Heart right ventricle (tissue), 16 donors: Measurements from ENCODE around the gene USP32. TPM values are rescaled to one million over a fixed set of nuclear protein-coding genes. Genes with fewer than 3 reads are reported as not detected.

Source experiments
- ATAC-seq, 8 donors: fragments of 200-7000 bp; cut with Tn5 transposase; one replicate each; pipeline ENCODE4 v1.9.1; 2020; ENCODE audit warnings: mild to moderate bottlenecking in 8 of 8, moderate library complexity in 8 of 8, moderate number of reproducible peaks in 1 of 8
- DNase-seq, 2 donors: peaks; one replicate each; pipeline ENCODE4 v3.0.0-alpha.2; 2020
- H3K27ac ChIP-seq, 10 donors: fragments of 200-600 bp; sonication (generic) in 2 of 10; one replicate each; pipeline versions ENCODE4 v1.5.0 to v1.8.0; 2020 to 2022; ENCODE audit warnings: mild to moderate bottlenecking in 3 of 10
- H3K27me3 ChIP-seq, 7 donors: fragments of 200-600 bp; one replicate each; pipeline ENCODE4 v1.8.0; 2021 to 2022; ENCODE audit warnings: mild to moderate bottlenecking in 2 of 7
- H3K36me3 ChIP-seq, 9 donors: fragments of 200-600 bp; sonication (generic) in 1 of 9; one replicate each; pipeline versions ENCODE4 v1.5.0 to v1.8.0; 2020 to 2022; ENCODE audit warnings: mild to moderate bottlenecking in 2 of 9
- H3K4me1 ChIP-seq, 9 donors: fragments of 200-600 bp; sonication (generic) in 1 of 9; one replicate each; pipeline versions ENCODE4 v1.5.0 to v1.8.0; 2020 to 2022; ENCODE audit warnings: mild to moderate bottlenecking in 4 of 9
- H3K4me3 ChIP-seq, 10 donors: fragments of 200-600 bp; sonication (generic) in 2 of 10; one replicate each; pipeline versions ENCODE4 v1.5.0 to v1.8.0; 2020 to 2022; ENCODE audit warnings: mild to moderate bottlenecking in 7 of 10, moderate library complexity in 2 of 10
- H3K9me3 ChIP-seq, 11 donors: fragments of 200-600 bp in 10 of 11; sonication (generic) in 2 of 11; one replicate each; pipeline versions ENCODE4 v1.5.0 to v1.8.0; 2013 to 2022; ENCODE audit warnings: mild to moderate bottlenecking in 2 of 11, control low read depth in 1 of 11, moderate library complexity in 1 of 11
- WGBS, 2 donors: extraction: QIAGEN DNeasy Blood & Tissue Kit; methylation state at CpG; one replicate each; pipeline ENCODE4 v1.1.7; 2013; ENCODE audit warnings: inconsistent platforms in 1 of 2; 5-methylcytosine and 5-hydroxymethylcytosine counted together
- intact Hi-C, 10 donors: fragments of 100-400 bp; cut with DNase I; formaldehyde crosslinking; loops; one replicate each; pipeline versions ENCODE4 v1.11.1 to v1.14.2; 2022
- polyA plus RNA-seq, 2 donors: library from polyadenylated mRNA; stranded (reverse); fragments of 200-250 nt; gene quantifications; one replicate each; pipeline ENCODE4 v1.2.3, GENCODE V29; 2013
- total RNA-seq, 10 donors: library from RNA; stranded (reverse); fragmentation: NEBNext Ultra II Directional in 3 of 10; extraction: Animal tissue kit (Norgen Biotek cat#: 25700) in 3 of 10; gene quantifications; one replicate each; pipeline versions ENCODE4 v1.2.1 to v1.2.4, GENCODE V29; 2021 to 2023
- TF ChIP-seq, protein P1 (sequence below), 9 donors: fragments of 200-600 bp; sonication (generic) in 2 of 9; IDR thresholded peaks; one replicate each; pipeline versions ENCODE4 v1.5.0 to v1.8.0; 2021 to 2022; ENCODE audit warnings: antibody characterized with exemption in 9 of 9, mild to moderate bottlenecking in 5 of 9, moderate library complexity in 1 of 9
- donor health status: Arrhythmogenic right ventricular cardiomyopathy.
- donor health status: ischemic (EF 13 %, LVEDD 7.1; RV severe dilation, severe dysfunction).
- donor health status: healthy with polysubstance abuse.
- donor health status: DM: no; HTN: yes; CAD: no.
- donor health status: DM: no; HTN: no; CAD: no.
- donor health status: ischemic (EF 25% LVEDD 6.9; RV normal size, moderate dysfunction).
- donor health status: ischemic (EF 25% LVEDD 5.7; RV mildly dilated, moderate dysfunction).
- donor health status: healthy.
- donor health status: DM: yes; HTN: yes; CAD: no.
- donor health status: Ischemic cardiomyopathy.
- donor health status: ischemic (EF 35%, LVEDD 5.7; RV mildly dilated, moderate dysfunction).
- donor health status: nonischemic (EF 11% LVEDD 7.7; RV severe dilation, severe dysfunction).
- donor health status: DM: yes; HTN: yes; CAD: no.
- donor health status: PGD.
- donor health status: ischemic (EF 29% LVEDD 5.4; RV normal size, mild dysfunction).
- donor health status: nonischemic (EF 23%, LVEDD 6.1; RV moderate dilation, normal function).

The USP32 gene
- total and polyA plus RNA-seq, 12 donors = 13.3 to 38.6 (median 29.3) TPM

GRCh38 chr17:60164164-60164563 is 227.8 kb downstream of the USP32 start:
- H3K27me3 ChIP-seq = peaks cover 0 to 27% (median 2%) of the 10 kb centered on the region in 7 donors
- H3K4me1 ChIP-seq = peaks cover 0 to 68% (median 60%) of the 10 kb centered on the region in 9 donors
- H3K4me3 ChIP-seq = no peak overlapping the region
- WGBS, 2 donors = 75 to 78% methylated on average over 6 of the region's 6 CpGs
- intact Hi-C loops = no loop called here
- TF ChIP-seq, protein P1, sequence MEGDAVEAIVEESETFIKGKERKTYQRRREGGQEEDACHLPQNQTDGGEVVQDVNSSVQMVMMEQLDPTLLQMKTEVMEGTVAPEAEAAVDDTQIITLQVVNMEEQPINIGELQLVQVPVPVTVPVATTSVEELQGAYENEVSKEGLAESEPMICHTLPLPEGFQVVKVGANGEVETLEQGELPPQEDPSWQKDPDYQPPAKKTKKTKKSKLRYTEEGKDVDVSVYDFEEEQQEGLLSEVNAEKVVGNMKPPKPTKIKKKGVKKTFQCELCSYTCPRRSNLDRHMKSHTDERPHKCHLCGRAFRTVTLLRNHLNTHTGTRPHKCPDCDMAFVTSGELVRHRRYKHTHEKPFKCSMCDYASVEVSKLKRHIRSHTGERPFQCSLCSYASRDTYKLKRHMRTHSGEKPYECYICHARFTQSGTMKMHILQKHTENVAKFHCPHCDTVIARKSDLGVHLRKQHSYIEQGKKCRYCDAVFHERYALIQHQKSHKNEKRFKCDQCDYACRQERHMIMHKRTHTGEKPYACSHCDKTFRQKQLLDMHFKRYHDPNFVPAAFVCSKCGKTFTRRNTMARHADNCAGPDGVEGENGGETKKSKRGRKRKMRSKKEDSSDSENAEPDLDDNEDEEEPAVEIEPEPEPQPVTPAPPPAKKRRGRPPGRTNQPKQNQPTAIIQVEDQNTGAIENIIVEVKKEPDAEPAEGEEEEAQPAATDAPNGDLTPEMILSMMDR (IDR thresholded peaks at IDR 0.05) = no peak
- no peak for ATAC-seq
- no peaks in the 10 kb centered on the region for H3K36me3 ChIP-seq
- no peak for DNase-seq
- no peaks in the 10 kb centered on the region for H3K9me3 ChIP-seq
- peak overlapping the region in 6 of 10 donors; percentile 35 to 75 (median 46) for H3K27ac ChIP-seq

DNA sequence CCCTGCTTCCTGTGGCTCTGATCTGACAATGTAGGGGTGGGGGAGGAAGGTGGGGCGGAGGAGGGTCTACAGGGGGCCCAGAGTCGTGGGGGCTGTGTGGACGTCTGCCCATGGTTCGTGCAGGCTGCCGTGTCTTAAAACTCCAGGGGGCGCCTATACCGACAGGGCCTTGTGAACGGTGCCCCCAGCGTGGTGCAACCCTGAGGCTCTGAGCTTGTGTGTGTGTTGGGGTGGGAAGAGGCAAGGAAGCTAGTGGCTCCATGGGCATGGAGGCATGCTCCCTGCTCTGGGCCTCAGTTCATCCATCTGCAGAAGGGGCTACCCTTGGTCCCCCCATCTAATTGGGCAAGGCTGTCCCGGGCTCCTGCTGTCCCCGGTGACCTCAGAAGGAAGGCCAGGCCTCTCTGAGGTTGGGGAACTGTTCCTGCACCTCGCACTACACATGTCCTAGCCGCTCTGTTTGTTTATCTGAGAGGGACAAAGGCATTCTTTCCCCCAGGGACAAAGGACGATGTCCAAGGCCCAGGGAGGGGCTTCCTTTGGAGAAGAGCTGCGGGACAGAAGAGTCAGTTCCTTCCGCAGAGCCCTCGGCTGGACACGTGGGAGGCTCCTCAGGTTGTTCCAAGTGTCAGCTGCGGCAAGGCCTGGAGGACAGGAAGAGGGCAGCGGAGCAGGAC is 228.7 kb downstream of the USP32 start:
- DNase-seq (peak in 1 of 2 donors; percentile 56), ATAC-seq (peak; percentile 41 to 84 (median 70))
- H3K9me3 ChIP-seq = no peaks in the 10 kb centered on the region
- peaks cover 0 to 66% (median 56%) of the 10 kb centered on the region in 9 donors for H3K4me1 ChIP-seq
- intact Hi-C loops = no loop called here
- H3K27ac ChIP-seq = peak overlapping the region in 9 of 10 donors; percentile 35 to 75 (median 56)
- H3K4me3 ChIP-seq = no peak overlapping the region
- TF ChIP-seq, protein P1 (IDR thresholded peaks at IDR 0.05) = peak in 4 of 9 donors; percentile 12 to 34 (median 20)
- WGBS, 2 donors = 40 to 41% methylated on average over 20 of the region's 20 CpGs
- H3K36me3 ChIP-seq = no peaks in the 10 kb centered on the region
- H3K27me3 ChIP-seq = peaks cover 0 to 36% (median 5%) of the 10 kb centered on the region in 7 donors

DNA sequence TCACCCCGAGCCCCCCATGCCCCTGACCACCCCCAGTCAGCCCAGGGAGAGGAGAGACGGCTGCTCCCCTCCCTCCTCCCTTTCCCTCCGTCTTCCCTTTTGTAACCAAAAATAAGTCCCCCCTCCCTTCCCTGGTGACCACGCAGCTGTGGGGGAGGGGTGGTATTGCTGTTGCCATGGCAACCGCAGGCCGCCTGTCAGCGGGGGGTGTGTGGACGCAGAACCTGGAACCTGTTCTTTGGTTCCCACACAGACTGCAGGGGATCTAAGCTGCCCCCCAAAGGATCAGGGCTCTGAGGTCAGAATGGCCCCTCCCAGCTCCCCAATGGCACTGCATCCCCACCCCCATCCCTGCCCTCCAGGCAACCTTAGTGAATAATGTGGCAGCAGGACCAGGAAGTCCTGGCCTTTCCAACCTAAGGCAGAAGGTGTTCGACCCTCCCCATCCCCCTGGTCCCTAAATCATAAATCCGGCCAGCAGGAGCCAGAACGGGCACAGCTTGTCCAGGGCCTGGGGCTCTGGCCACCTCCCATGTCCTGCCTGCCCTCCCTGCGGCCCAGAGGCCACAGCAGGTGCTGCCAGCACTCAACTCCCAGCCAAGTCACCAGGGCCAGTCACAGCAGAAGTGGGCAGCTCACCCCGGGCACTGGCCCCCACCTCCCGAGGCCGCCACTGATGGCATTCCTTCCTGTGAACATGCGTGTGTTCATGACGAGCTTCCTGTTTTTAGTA is 230.2 kb downstream of the USP32 start:
- WGBS, 2 donors = 36 to 37% methylated on average over 15 to 17 of the region's 17 CpGs
- peaks cover 0 to 51% (median 8%) of the 10 kb centered on the region in 7 donors for H3K27me3 ChIP-seq
- ATAC-seq (peak in 5 of 8 donors; percentile 13 to 43 (median 26)), DNase-seq (no peak)
- peaks cover 0 to 61% (median 46%) of the 10 kb centered on the region in 9 donors for H3K4me1 ChIP-seq
- no peaks in the 10 kb centered on the region for H3K36me3 ChIP-seq
- TF ChIP-seq, protein P1 (IDR thresholded peaks at IDR 0.05) = no peak
- H3K9me3 ChIP-seq = no peaks in the 10 kb centered on the region
- intact Hi-C loops = no loop called here
- H3K4me3 ChIP-seq = no peak overlapping the region
- peak overlapping the region; percentile 9 to 75 (median 60) for H3K27ac ChIP-seq

DNA sequence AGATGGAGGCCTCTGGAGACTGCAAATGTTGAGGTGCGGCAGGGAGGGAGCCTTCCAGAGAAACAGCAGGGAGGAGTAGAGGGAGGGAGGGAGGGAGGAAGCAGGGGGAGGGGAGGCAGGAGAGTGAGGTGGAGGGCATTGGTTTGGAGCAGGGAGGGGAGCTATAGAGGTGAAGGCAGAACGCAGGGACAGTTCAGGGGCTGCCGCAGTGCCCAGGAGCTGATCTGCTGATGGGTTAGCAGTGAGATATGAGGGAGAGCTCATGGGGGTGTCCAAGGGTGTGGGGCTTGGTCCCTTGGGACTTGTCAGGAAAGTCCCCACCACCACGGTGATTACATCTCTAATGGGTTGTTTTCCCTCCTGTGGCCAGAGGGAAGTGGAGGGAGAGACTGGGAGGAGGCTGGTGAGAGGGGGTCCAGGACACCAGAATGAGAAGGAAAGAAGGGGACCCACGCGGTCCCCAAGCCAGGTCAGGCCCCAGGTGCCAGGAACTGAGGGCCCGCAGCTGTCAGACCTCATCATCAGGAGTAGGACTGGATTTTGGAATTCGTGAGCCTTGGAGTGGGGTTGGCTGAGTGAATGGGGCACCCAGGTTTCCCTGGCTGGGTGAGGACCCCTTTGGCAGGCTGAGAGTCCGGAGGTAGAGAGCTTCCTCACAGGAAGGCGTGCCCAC is 231.0 kb downstream of the USP32 start:
- TF ChIP-seq, protein P1 (IDR thresholded peaks at IDR 0.05) = no peak
- ATAC-seq (no peak), DNase-seq (no peak)
- 52% methylated on average over 10 of the region's 10 CpGs for WGBS, 2 donors
- Histone ChIP-seq H3K4me1 (peaks cover 0 to 64% (median 38%) of the 10 kb centered on the region in 9 donors), H3K27me3 (peaks cover 0 to 53% (median 8%) of the 10 kb centered on the region in 7 donors), H3K9me3 (no peaks in the 10 kb centered on the region), H3K36me3 (no peaks in the 10 kb centered on the region), H3K27ac (peak overlapping the region in 9 of 10 donors; percentile 9 to 75 (median 53)), H3K4me3 (no peak overlapping the region)
- intact Hi-C loops = no loop called here
